OCI-LY7 (cell line): ENCODE data around the gene PLPPR1. TPM values are rescaled to one million over a fixed set of nuclear protein-coding genes. Genes with fewer than 3 reads are reported as not detected.

Source experiments
- BruUV-seq: library from RNA; stranded (reverse); fragments of 400-500 nt; replicated peaks from 2 replicates; lab custom pipeline; 2021; lab: Mats Ljungman, UMichigan
- CTCF ChIA-PET: fragments of 300-600 bp; sonication (Branson Sonifier 250); formaldehyde crosslinking; loops from one replicate; lab custom pipeline; 2022; ENCODE audit warnings: antibody characterized with exemption; ENCODE audit not compliant: unreplicated experiment; lab: Charles Lee
- POLR2A ChIA-PET: fragments of 300-600 bp; sonication (Branson Sonifier 250); formaldehyde crosslinking; loops from one replicate; lab custom pipeline; 2022; ENCODE audit warnings: antibody characterized with exemption; lab: Charles Lee
- DNase-seq: peaks from one replicate; pipeline ENCODE4 v3.0.0-alpha.2; 2015; ENCODE audit warnings: low spot score
- H2AFZ ChIP-seq: fragments of 200-600 bp; sonication (generic), shearing (Covaris generic); 2 replicates; pipeline ENCODE4 v1.6.1; 2014; ENCODE audit warnings: mild to moderate bottlenecking, antibody characterized with exemption, low read length, moderate library complexity
- H3K27ac ChIP-seq: fragments of 200-600 bp; sonication (generic); 2 replicates; pipeline ENCODE4 v1.5.1; 2014; ENCODE audit warnings: mixed run types, low read depth, mild to moderate bottlenecking, moderate library complexity, low read length, inconsistent platforms; ENCODE audit not compliant: poor library complexity, severe bottlenecking
- H3K36me3 ChIP-seq: fragments of 200-600 bp; sonication (generic); 2 replicates; pipeline ENCODE4 v1.6.1; 2014; ENCODE audit warnings: mild to moderate bottlenecking, antibody characterized with exemption, low read length, moderate library complexity, mixed read lengths; ENCODE audit not compliant: insufficient read depth
- H3K4me1 ChIP-seq: fragments of 200-600 bp; sonication (generic); 2 replicates; pipeline ENCODE4 v1.5.1; 2014; ENCODE audit warnings: mild to moderate bottlenecking, low read length; ENCODE audit not compliant: insufficient read depth, poor library complexity, severe bottlenecking
- H3K4me2 ChIP-seq: fragments of 200-600 bp; sonication (generic); 2 replicates; pipeline ENCODE4 v1.6.1; 2014; ENCODE audit warnings: mild to moderate bottlenecking, low read length
- H3K4me3 ChIP-seq: fragments of 200-600 bp; sonication (generic); 2 replicates; pipeline ENCODE4 v1.5.1; 2014; ENCODE audit warnings: mild to moderate bottlenecking, low read depth, low read length; ENCODE audit not compliant: poor library complexity, severe bottlenecking
- H3K79me2 ChIP-seq: fragments of 200-600 bp; sonication (generic); 2 replicates; pipeline ENCODE4 v1.6.1; 2016; ENCODE audit warnings: low read depth, mild to moderate bottlenecking, low read length, moderate library complexity, mixed read lengths; ENCODE audit not compliant: insufficient read depth
- H3K9me2 ChIP-seq: fragments of 200-600 bp; sonication (generic); 2 replicates; pipeline ENCODE4 v1.6.1; 2016; ENCODE audit warnings: mild to moderate bottlenecking, low read length, mixed read lengths; ENCODE audit not compliant: insufficient read depth
- H3K9me3 ChIP-seq: fragments of 200-600 bp; sonication (generic); 2 replicates; pipeline ENCODE4 v1.6.1; 2014; ENCODE audit warnings: mild to moderate bottlenecking, mixed run types, low read length, mixed read lengths
- H4K20me1 ChIP-seq: fragments of 200-600 bp; sonication (generic); 2 replicates; pipeline ENCODE4 v1.6.1; 2014; ENCODE audit warnings: mild to moderate bottlenecking, antibody characterized with exemption, low read length, moderate library complexity, mixed read lengths; ENCODE audit not compliant: insufficient read depth
- EZH2phosphoT487 ChIP-seq: fragments of 200-600 bp; sonication (generic); IDR thresholded peaks from 2 replicates; pipeline ENCODE4 v1.6.1; 2018; ENCODE audit warnings: low read depth, borderline replicate concordance, mild to moderate bottlenecking, mixed run types, antibody characterized with exemption, low read length, moderate library complexity, mixed read lengths
- intact Hi-C: fragments of 100-400 bp; cut with micrococcal nuclease; formaldehyde crosslinking; loops from one replicate; pipeline ENCODE4 v1.10.0; 2022; ENCODE audit not compliant: unreplicated experiment
- total RNA-seq, 2 experiments: library from RNA; depleted of rRNA in 1 of 2; stranded (reverse); fragments of >200 nt in 1 of 2; shearing (Covaris generic) in 1 of 2; gene quantifications; 2 replicates each; pipeline ENCODE4 v1.2.3, GENCODE V29; 2014 to 2022
- TF ChIP-seq, protein P1 (sequence below): fragments of 200-600 bp; sonication (generic); conservative IDR thresholded peaks from 2 replicates; pipeline ENCODE4 v1.5.1; 2014; ENCODE audit warnings: mild to moderate bottlenecking, antibody characterized with exemption, low read length, moderate library complexity, mixed read lengths

Gene PLPPR1
- total RNA-seq, 2 experiments from 2014 or later = not detected

DNA sequence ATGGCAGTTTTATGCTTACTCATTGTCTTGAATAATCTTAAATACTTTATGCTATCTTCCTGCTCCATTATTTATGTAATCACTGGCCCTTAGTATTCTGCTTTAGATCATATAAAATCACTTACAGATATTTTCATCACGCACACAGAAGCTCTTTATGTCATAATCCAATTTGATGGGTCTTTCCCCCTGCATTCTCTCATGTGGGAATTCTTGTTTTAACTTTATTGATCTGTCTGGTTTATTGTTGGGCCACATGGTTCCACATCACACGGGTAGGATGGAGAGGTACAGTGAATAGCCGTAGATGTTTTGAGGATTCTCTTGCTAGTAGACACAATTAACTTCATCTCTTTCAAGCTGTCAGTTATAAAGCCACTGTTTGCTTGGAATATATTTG, 27.0 kb downstream of the PLPPR1 start:
- POLR2A ChIA-PET = no interaction called here
- Histone ChIP-seq H3K79me2 (no peaks in the 10 kb centered on the region), H2AFZ (no peak overlapping the region), H4K20me1 (no peaks in the 10 kb centered on the region), H3K4me3 (no peak overlapping the region), H3K9me2 (no peaks in the 10 kb centered on the region), H3K4me2 (no peak overlapping the region), H3K9me3 (no peaks in the 10 kb centered on the region), H3K4me1 (no peaks in the 10 kb centered on the region), H3K27ac (no peak overlapping the region), H3K36me3 (no peaks in the 10 kb centered on the region)
- no peak for DNase-seq
- intact Hi-C loops = no loop called here
- no TSS peak for BruUV-seq
- TF ChIP-seq, protein P1, sequence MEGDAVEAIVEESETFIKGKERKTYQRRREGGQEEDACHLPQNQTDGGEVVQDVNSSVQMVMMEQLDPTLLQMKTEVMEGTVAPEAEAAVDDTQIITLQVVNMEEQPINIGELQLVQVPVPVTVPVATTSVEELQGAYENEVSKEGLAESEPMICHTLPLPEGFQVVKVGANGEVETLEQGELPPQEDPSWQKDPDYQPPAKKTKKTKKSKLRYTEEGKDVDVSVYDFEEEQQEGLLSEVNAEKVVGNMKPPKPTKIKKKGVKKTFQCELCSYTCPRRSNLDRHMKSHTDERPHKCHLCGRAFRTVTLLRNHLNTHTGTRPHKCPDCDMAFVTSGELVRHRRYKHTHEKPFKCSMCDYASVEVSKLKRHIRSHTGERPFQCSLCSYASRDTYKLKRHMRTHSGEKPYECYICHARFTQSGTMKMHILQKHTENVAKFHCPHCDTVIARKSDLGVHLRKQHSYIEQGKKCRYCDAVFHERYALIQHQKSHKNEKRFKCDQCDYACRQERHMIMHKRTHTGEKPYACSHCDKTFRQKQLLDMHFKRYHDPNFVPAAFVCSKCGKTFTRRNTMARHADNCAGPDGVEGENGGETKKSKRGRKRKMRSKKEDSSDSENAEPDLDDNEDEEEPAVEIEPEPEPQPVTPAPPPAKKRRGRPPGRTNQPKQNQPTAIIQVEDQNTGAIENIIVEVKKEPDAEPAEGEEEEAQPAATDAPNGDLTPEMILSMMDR = no peak
- TF ChIP-seq EZH2phosphoT487 = no peak
- CTCF ChIA-PET = no interaction called here

DNA sequence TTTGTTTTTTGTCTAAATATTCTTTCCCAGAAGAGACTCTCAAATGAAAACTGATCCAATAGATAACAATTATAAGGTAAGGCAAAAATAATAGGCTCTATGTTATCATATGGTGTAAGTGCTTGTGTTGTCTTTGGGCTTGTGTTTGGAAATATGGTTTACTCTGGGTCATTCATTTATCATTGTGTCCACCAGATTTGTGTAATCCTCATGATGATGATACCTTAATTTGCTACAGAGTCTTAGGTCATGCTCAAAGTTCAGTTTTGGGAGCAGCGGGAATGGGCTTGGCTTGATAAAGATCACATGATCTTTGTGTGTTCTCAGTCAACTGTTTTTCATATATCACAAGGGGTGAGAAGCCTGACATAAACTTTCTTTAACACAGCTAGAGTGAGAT, 34.2 kb downstream of the PLPPR1 start:
- no peak overlapping the region for H3K4me2 ChIP-seq
- no peak overlapping the region for H2AFZ ChIP-seq
- H3K4me3 ChIP-seq = no peak overlapping the region
- H3K27ac ChIP-seq = no peak overlapping the region
- H3K36me3 ChIP-seq = no peaks in the 10 kb centered on the region
- no peak for DNase-seq
- H3K4me1 ChIP-seq = no peaks in the 10 kb centered on the region
- H3K9me3 ChIP-seq = no peaks in the 10 kb centered on the region
- no peaks in the 10 kb centered on the region for H4K20me1 ChIP-seq
- no TSS peak for BruUV-seq
- ChIA-PET CTCF (no interaction called here), POLR2A (no interaction called here)
- no peaks in the 10 kb centered on the region for H3K79me2 ChIP-seq
- TF ChIP-seq, protein P1 = no peak
- TF ChIP-seq EZH2phosphoT487 = no peak
- no peaks in the 10 kb centered on the region for H3K9me2 ChIP-seq
- intact Hi-C loops = no loop called here

DNA sequence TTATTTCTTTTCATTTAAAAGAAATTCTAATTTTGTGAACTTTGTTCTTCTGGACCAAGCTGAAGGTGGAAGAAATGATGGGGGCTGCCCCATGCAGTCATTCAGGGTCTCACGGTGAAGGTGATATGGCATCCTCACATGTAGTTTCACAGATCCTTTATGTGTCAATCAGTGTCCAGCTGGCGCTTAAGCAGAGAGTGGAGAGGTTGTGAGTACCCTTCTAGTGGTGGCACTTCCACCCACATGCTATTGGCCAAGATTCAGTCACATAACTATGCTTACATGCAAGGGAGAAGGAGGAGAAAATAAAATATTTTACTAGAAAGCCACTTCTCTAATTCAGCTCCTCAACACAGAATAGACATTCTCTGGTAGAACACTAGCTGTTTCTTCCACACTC, 34.7 kb downstream of the PLPPR1 start:
- Histone ChIP-seq H3K4me1 (no peaks in the 10 kb centered on the region), H3K4me3 (no peak overlapping the region), H3K79me2 (no peaks in the 10 kb centered on the region), H3K9me2 (no peaks in the 10 kb centered on the region), H3K36me3 (no peaks in the 10 kb centered on the region), H4K20me1 (no peaks in the 10 kb centered on the region), H3K27ac (no peak overlapping the region), H3K9me3 (no peaks in the 10 kb centered on the region), H3K4me2 (no peak overlapping the region), H2AFZ (no peak overlapping the region)
- intact Hi-C loops = no loop called here
- ChIA-PET POLR2A (no interaction called here), CTCF (no interaction called here)
- TF ChIP-seq, protein P1 = no peak
- no peak for TF ChIP-seq EZH2phosphoT487
- no peak for DNase-seq
- BruUV-seq = no TSS peak
